GM18868 (cell line): Measurements from ENCODE around the gene SLC15A1.

Source experiments
- ATAC-seq: cut with Tn5 transposase; IDR thresholded peaks from one replicate; pipeline ENCODE4 v1.9.1; 2021; ENCODE audit warnings: mild to moderate bottlenecking, moderate library complexity; ENCODE audit not compliant: unreplicated experiment

SLC15A1 gene

GRCh38 chr13:98707281-98707999 lies 45.0 kb downstream of the SLC15A1 start:
- ATAC-seq = peak; percentile 68

- peak; percentile 68 for ATAC-seq
Observed at GRCh38 chr13:98706446-98707110, 45.9 kb downstream of the SLC15A1 start.

GRCh38 chr13:98697791-98698190 lies 54.7 kb downstream of the SLC15A1 start:
- no peak for ATAC-seq

GRCh38 chr13:98693756-98694155 lies 58.7 kb downstream of the SLC15A1 start:
- ATAC-seq = no peak

- no peak for ATAC-seq
Observed at GRCh38 chr13:98691360-98691759, 61.1 kb downstream of the SLC15A1 start.

- ATAC-seq = no peak
Observed at GRCh38 chr13:98690348-98691022, 62.0 kb downstream of the SLC15A1 start.

- no peak for ATAC-seq
Observed at GRCh38 chr13:98689347-98689968, 63.0 kb downstream of the SLC15A1 start.

GRCh38 chr13:98688373-98688772 lies 64.1 kb downstream of the SLC15A1 start:
- ATAC-seq = peak; percentile 63

GRCh38 chr13:98687319-98687718 lies 65.2 kb downstream of the SLC15A1 start:
- no peak for ATAC-seq

GRCh38 chr13:98686270-98686669 lies 66.2 kb downstream of the SLC15A1 start:
- ATAC-seq = no peak

GRCh38 chr13:98685146-98685545 lies 67.3 kb downstream of the SLC15A1 start:
- ATAC-seq = no peak

- ATAC-seq = no peak
Observed at GRCh38 chr13:98681049-98681448, 71.4 kb downstream of the SLC15A1 start.

GRCh38 chr13:98678741-98679140 lies 73.7 kb downstream of the SLC15A1 start:
- ATAC-seq = no peak

GRCh38 chr13:98677398-98677797 lies 75.1 kb downstream of the SLC15A1 start:
- ATAC-seq = no peak

- ATAC-seq = no peak
Observed at GRCh38 chr13:98676239-98676638, 76.2 kb downstream of the SLC15A1 start.

GRCh38 chr13:98675837-98676236 lies 76.6 kb downstream of the SLC15A1 start:
- no peak for ATAC-seq

GRCh38 chr13:98675066-98675465 lies 77.4 kb downstream of the SLC15A1 start:
- ATAC-seq = no peak

- peak; percentile 70 for ATAC-seq
Observed at GRCh38 chr13:98672947-98673613, 79.4 kb downstream of the SLC15A1 start.

GRCh38 chr13:98668155-98668554 lies 84.3 kb downstream of the SLC15A1 start:
- ATAC-seq = no peak

GRCh38 chr13:98665638-98665995 lies 86.9 kb downstream of the SLC15A1 start:
- ATAC-seq = no peak
